ENCODE measurements around the gene TMEM40. TPM values are rescaled to one million over a fixed set of nuclear protein-coding genes. Genes with fewer than 3 reads are reported as not detected.
A peak's percentile ranks its signal among the peaks of the same experiment; 100 is the strongest.

Gene TMEM40
- 1 to 10 TPM in 2 of 3 donors, not detected in 1; 5.3 to 6.5 TPM for total RNA-seq
- 6.6 TPM for total RNA-seq (2013)

DNA sequence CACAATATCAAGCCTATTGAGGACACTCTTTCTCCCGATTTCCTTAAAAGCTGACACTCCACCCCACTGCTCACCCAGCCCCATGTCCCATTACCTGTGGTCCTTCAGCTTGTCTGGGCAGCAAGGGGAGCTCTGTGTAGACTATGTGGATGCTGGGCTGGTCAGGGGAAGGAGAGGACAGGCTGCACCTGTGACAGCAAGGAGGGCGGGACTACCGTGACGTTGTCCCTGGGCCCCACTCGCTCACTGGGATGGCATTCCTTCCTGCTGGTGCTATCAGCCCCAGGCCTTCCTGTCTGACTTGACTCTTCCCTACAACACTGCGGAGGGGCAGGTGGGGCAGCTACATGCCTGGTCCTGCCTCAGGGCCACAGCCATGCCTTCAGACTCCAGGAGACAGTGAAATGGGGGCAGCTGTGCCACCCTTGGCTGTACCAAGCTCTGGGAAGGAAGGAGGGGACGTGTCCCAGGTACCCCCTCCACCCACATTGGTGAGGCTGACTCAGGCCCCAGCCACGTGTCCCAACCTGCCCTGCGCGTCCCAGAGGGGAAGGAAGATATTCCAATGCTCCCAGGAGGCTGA, at the start of gene TMEM40:
TSS of gene TMEM40 (minus strand) at position 163 of the 583 bp plus-strand sequence. CDS start 9,427 bp downstream, outside the sequence.
- H3K27me3 ChIP-seq (ENCODE audit: control insufficient read depth, insufficient read depth, low read length): no peaks in the 10 kb centered on the region
- no peaks in the 10 kb centered on the region for H3K36me3 Mint-ChIP-seq
- no peaks in the 10 kb centered on the region for H3K36me3 ChIP-seq (ENCODE audit: control insufficient read depth, insufficient read depth, low read length)
- intact Hi-C loops (cut with micrococcal nuclease): no loop called here
- H3K9me3 Mint-ChIP-seq: no peaks in the 10 kb centered on the region
- no peak within 1 kb of the TSS for H3K27ac ChIP-seq (ENCODE audit: low read length)
- H3K27me3 Mint-ChIP-seq (ENCODE audit: low read depth in 2 of 2): peaks cover 6 to 11% of the 10 kb centered on the region in 2 donors
- DNase-seq (no peak), ATAC-seq (peak in 1 of 3 donors; percentile 23)
- H3K4me3 ChIP-seq (ENCODE audit: low read length): no peak within 1 kb of the TSS
- TF ChIP-seq CTCF (IDR thresholded peaks at IDR 0.05): no peak
- H3K4me1 Mint-ChIP-seq: no peaks in the 10 kb centered on the region
- H3K9me3 ChIP-seq (ENCODE audit: control insufficient read depth, insufficient read depth, low read length): no peaks in the 10 kb centered on the region
- H3K27ac Mint-ChIP-seq: no peak within 1 kb of the TSS
- 87% methylated on average over 8 of the region's 10 CpGs for WGBS (ENCODE audit: insufficient coverage)
- H3K4me1 ChIP-seq (ENCODE audit: control insufficient read depth, insufficient read depth, low read length): no peaks in the 10 kb centered on the region
- no peak within 1 kb of the TSS for H3K4me3 Mint-ChIP-seq

DNA sequence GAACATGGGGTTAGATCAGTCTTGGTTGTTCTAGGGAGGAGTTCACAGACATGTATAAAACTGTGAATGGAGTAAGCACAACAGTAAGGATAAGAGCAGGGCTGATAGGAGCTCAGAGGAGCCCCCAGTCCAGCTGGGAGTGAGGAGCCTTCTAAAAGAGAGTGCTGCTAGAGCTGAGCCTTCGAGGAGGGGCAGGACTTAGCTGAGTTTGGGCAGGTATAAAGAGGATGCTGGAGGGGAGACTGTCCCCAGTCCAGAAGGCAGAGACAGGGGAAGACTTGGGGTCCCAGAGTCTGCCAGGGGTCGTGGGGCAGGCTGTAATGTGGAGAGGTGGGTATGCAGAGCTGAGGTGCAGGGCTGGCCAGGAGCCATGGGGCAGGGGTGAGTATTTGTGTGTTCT, 49.5 kb upstream of the TMEM40 start:
- Histone ChIP-seq H3K9me3 (ENCODE audit: control insufficient read depth, insufficient read depth, low read length) (no peaks in the 10 kb centered on the region), H3K36me3 (ENCODE audit: control insufficient read depth, insufficient read depth, low read length) (no peaks in the 10 kb centered on the region), H3K4me1 (ENCODE audit: control insufficient read depth, insufficient read depth, low read length) (peaks cover 10% of the 10 kb centered on the region), H3K4me3 (ENCODE audit: low read length) (no peak overlapping the region), H3K27ac (ENCODE audit: low read length) (no peak overlapping the region), H3K27me3 (ENCODE audit: control insufficient read depth, insufficient read depth, low read length) (no peaks in the 10 kb centered on the region)
- Mint-ChIP-seq H3K27me3 (ENCODE audit: low read depth in 2 of 2) (no peaks in the 10 kb centered on the region), H3K36me3 (no peaks in the 10 kb centered on the region), H3K9me3 (no peaks in the 10 kb centered on the region), H3K27ac (no peak overlapping the region), H3K4me3 (peak overlapping the region; percentile 58), H3K4me1 (peaks cover 0 to 13% of the 10 kb centered on the region in 2 donors)
- DNase-seq (no peak), ATAC-seq (no peak)
- 81% methylated on average over 2 of the region's 2 CpGs for WGBS (ENCODE audit: insufficient coverage)
- no peak for TF ChIP-seq CTCF (IDR thresholded peaks at IDR 0.05)
- intact Hi-C loops (cut with micrococcal nuclease): no loop called here

GRCh38 chr3:12807601-12808359, 48.7 kb upstream of the TMEM40 start:
- no peak for TF ChIP-seq CTCF (IDR thresholded peaks at IDR 0.05)
- Mint-ChIP-seq H3K4me1 (peaks cover 0 to 13% of the 10 kb centered on the region in 2 donors), H3K27ac (no peak overlapping the region), H3K4me3 (no peak overlapping the region), H3K36me3 (no peaks in the 10 kb centered on the region), H3K9me3 (no peaks in the 10 kb centered on the region), H3K27me3 (ENCODE audit: low read depth in 2 of 2) (no peaks in the 10 kb centered on the region)
- no peak overlapping the region for H3K4me3 ChIP-seq (ENCODE audit: low read length)
- ATAC-seq: no peak
- H3K36me3 ChIP-seq (ENCODE audit: control insufficient read depth, insufficient read depth, low read length): no peaks in the 10 kb centered on the region
- intact Hi-C loops (cut with micrococcal nuclease): no loop called here
- 87% methylated on average over 7 of the region's 7 CpGs for WGBS (ENCODE audit: insufficient coverage)
- H3K4me1 ChIP-seq (ENCODE audit: control insufficient read depth, insufficient read depth, low read length): peaks cover 10% of the 10 kb centered on the region
- H3K27ac ChIP-seq (ENCODE audit: low read length): no peak overlapping the region
- no peak for DNase-seq
- no peaks in the 10 kb centered on the region for H3K9me3 ChIP-seq (ENCODE audit: control insufficient read depth, insufficient read depth, low read length)
- H3K27me3 ChIP-seq (ENCODE audit: control insufficient read depth, insufficient read depth, low read length): no peaks in the 10 kb centered on the region
